Measurements from ENCODE around the gene POLL. TPM values are rescaled to one million over a fixed set of nuclear protein-coding genes. Genes with fewer than 3 reads are reported as not detected.
"Not testable (repeated sequence)": the region's sequence is repeated elsewhere in the genome, so short reads cannot be mapped to it uniquely, and the experiment has no call there.

Gene POLL
- 10 to 100 TPM; 21.6 to 28.8 (median 24.4) TPM for total RNA-seq

- H3K9me3 ChIP-seq, result no peaks in the 10 kb centered on the region
- peak within 1 kb of the TSS in 3 of 4 donors; percentile 78 to 85 (median 83) for H3K27ac ChIP-seq
- 0 to 1% methylated on average over 13 to 16 of the region's 50 CpGs for WGBS, 2 donors (ENCODE audit: low coverage in 1 of 2)
- peak in 1 of 2 donors; percentile 22 for TF ChIP-seq POLR2A (IDR thresholded peaks at IDR 0.05)
- no peak for TF ChIP-seq EP300 (IDR thresholded peaks at IDR 0.05)
- TF ChIP-seq POLR2AphosphoS5 (IDR thresholded peaks at IDR 0.05), result peak; percentile 51
- H3K4me3 ChIP-seq, result peak within 1 kb of the TSS; percentile 82 to 95
- peaks cover 0 to 32% of the 10 kb centered on the region in 2 donors for H3K36me3 ChIP-seq
- ATAC-seq, result peak; percentile 95
- peaks cover 0 to 30% (median 18%) of the 10 kb centered on the region in 3 donors for H3K4me1 ChIP-seq
- H3K27me3 ChIP-seq, result no peaks in the 10 kb centered on the region
Observed at GRCh38 chr10:101587725-101588653, at the start of gene POLL, which contains the start of gene DPCD. POLL (minus strand) TSS chr10:101588257; CDS start chr10:101587360, 897 bp downstream. DPCD (plus strand) TSS chr10:101588321; CDS start chr10:101588337, 16 bp downstream.

DNA sequence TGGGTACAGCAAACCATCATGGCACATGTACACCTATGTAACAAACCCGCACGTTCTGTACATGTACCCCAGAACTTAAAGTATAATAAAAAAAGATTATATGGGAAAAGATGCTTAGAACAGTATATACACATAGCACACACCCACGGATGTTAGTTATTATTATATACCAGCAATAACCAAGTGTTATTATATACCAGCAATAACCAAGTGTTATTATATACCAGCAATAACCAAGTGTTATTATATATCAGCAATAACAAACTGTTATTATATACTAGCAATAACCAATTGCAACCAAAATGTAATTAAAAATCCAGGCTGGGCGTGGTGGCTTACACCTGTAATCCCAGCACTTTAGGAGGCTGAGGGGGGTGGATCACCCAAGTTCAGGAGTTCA lies 45.5 kb upstream of the POLL start:
- H3K4me1 ChIP-seq, H3K27me3 ChIP-seq, ATAC-seq, H3K27ac ChIP-seq, H3K9me3 ChIP-seq, H3K4me3 ChIP-seq: not testable (repeated sequence)
- peaks cover 0 to 55% of the 10 kb centered on the region in 2 donors for H3K36me3 ChIP-seq
- WGBS, 2 donors (ENCODE audit: low coverage in 1 of 2), result 83 to 91% methylated on average over 3 to 4 of the region's 4 CpGs

DNA sequence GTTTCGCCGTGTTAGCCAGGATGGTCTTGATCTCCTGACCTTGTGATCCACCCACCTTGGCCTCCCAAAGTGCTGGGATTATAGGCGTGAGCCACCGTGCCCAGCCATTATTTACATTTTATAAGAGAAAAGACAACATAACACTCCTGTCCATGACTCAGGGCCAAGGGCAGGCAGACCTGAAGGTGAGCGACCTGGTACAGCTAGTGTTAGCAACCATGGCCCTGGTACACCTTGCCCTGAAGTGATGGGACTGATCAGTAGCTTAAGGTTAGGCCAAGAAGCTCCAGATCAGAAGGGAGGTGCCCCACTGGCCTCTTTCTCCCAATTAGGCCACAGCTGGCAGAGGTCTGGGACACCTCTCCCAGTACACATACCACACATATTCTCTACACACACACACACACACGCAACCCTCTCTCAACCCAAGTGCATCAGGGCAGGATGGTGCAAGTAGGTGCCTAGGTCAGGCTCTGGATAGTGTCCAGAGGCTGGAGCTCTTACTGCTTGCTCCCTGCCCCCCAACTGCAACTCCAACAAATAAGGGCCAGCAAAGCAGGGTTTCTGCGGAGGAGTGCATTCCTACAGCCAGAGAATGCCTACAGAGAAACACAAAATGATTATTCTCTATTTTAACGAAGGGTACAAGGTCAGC lies 43.9 kb upstream of the POLL start:
- Histone ChIP-seq H3K36me3 (peaks cover 0 to 50% of the 10 kb centered on the region in 2 donors), H3K27me3 (no peaks in the 10 kb centered on the region), H3K9me3 (no peaks in the 10 kb centered on the region), H3K4me3 (no peak overlapping the region), H3K4me1 (no peaks in the 10 kb centered on the region), H3K27ac (no peak overlapping the region)
- WGBS, 2 donors (ENCODE audit: low coverage in 1 of 2), result 60% methylated on average over 1 of the region's 8 CpGs; no CpG with 5 or more reads in 1 of the 2 donors
- TF ChIP-seq POLR2AphosphoS5 (IDR thresholded peaks at IDR 0.05) (no peak), CTCF (IDR thresholded peaks at IDR 0.05) (no peak), EP300 (IDR thresholded peaks at IDR 0.05) (no peak), POLR2A (IDR thresholded peaks at IDR 0.05) (no peak)
- ATAC-seq, result no peak

GRCh38 chr10:101630633-101630920 lies 42.5 kb upstream of the POLL start:
- TF ChIP-seq CTCF (IDR thresholded peaks at IDR 0.05) (no peak), EP300 (IDR thresholded peaks at IDR 0.05) (no peak), POLR2AphosphoS5 (IDR thresholded peaks at IDR 0.05) (no peak), POLR2A (IDR thresholded peaks at IDR 0.05) (no peak)
- Histone ChIP-seq H3K9me3 (no peaks in the 10 kb centered on the region), H3K27ac (no peak overlapping the region), H3K36me3 (peaks cover 0 to 48% of the 10 kb centered on the region in 2 donors), H3K4me3 (no peak overlapping the region), H3K4me1 (no peaks in the 10 kb centered on the region), H3K27me3 (no peaks in the 10 kb centered on the region)
- 100% methylated on average over 1 of the region's 1 CpG; no CpG with 5 or more reads in 1 of the 2 donors for WGBS, 2 donors (ENCODE audit: low coverage in 1 of 2)
- ATAC-seq, result no peak

- Histone ChIP-seq H3K4me3 (no peak overlapping the region), H3K4me1 (no peaks in the 10 kb centered on the region), H3K9me3 (no peaks in the 10 kb centered on the region), H3K27me3 (no peaks in the 10 kb centered on the region), H3K27ac (no peak overlapping the region), H3K36me3 (peaks cover 0 to 49% of the 10 kb centered on the region in 2 donors)
- 89 to 95% methylated on average over 5 to 7 of the region's 13 CpGs for WGBS, 2 donors (ENCODE audit: low coverage in 1 of 2)
- ATAC-seq, result no peak
- TF ChIP-seq CTCF (IDR thresholded peaks at IDR 0.05), result no peak
- TF ChIP-seq EP300 (IDR thresholded peaks at IDR 0.05), result no peak
- TF ChIP-seq POLR2AphosphoS5 (IDR thresholded peaks at IDR 0.05), result no peak
- TF ChIP-seq POLR2A (IDR thresholded peaks at IDR 0.05), result no peak
Observed at GRCh38 chr10:101629837-101630632, 42.0 kb upstream of the POLL start.
